Testis (tissue), 3 donors: ENCODE results near the gene SH2D3C. TPM values are rescaled to one million over a fixed set of nuclear protein-coding genes. Genes with fewer than 3 reads are reported as not detected.

ENCODE experiments used
- DNase-seq: peaks from one replicate; pipeline ENCODE4 v3.0.0-alpha.2; 2019
- H3K27ac ChIP-seq, 2 donors: fragments of 200-600 bp; sonication (generic); one replicate each; pipeline ENCODE4 v1.5.1; 2019
- H3K27me3 ChIP-seq: fragments of 200-600 bp; sonication (generic); one replicate; pipeline ENCODE4 v1.5.1; 2019
- H3K36me3 ChIP-seq: fragments of 200-600 bp; sonication (generic); one replicate; pipeline ENCODE4 v1.5.1; 2017; ENCODE audit warnings: low read depth; ENCODE audit errors: missing control alignments
- H3K4me1 ChIP-seq: fragments of 200-600 bp; sonication (generic); one replicate; pipeline ENCODE4 v1.5.1; 2019
- H3K4me3 ChIP-seq, 2 donors: fragments of 200-600 bp; sonication (generic); one replicate each; pipeline ENCODE4 v1.5.1; 2017 to 2019
- H3K9me3 ChIP-seq: fragments of 200-600 bp; sonication (generic); one replicate; pipeline ENCODE4 v1.5.1; 2017
- POLR2A ChIP-seq: fragments of 450-650 bp; IDR thresholded peaks from one replicate; pipeline ENCODE4 v1.6.1; 2017; ENCODE audit warnings: antibody characterized with exemption, mild to moderate bottlenecking, moderate library complexity
- WGBS, 2 donors: methylation state at CpG; one replicate each; pipeline ENCODE4 v1.1.5; 2018; 5-methylcytosine and 5-hydroxymethylcytosine counted together
- intact Hi-C: fragments of 100-400 bp; cut with DNase I; formaldehyde crosslinking; loops from one replicate; pipeline ENCODE4 v1.15.1; 2023; ENCODE audit warnings: low total_unique reads
- polyA plus RNA-seq: library from polyadenylated mRNA; stranded (reverse); fragments of 350-450 nt; fragmentation: Illumina TruSeq; extraction: RNeasy Lipid Tissue Mini Kit (QIAGEN cat#74804); gene quantifications from one replicate; pipeline ENCODE4 v1.2.3, GENCODE V29; 2014; ENCODE audit warnings: low read depth, low replicate concordance; ENCODE audit not compliant: insufficient read depth
- total RNA-seq, 2 donors: library from RNA; depleted of rRNA; stranded (reverse); fragments of >200 nt; gene quantifications; one replicate each; pipeline ENCODE4 v1.2.3, GENCODE V29; 2016
- TF ChIP-seq, protein P1 (sequence below), 3 experiments: fragments of 450-650 bp in 2 of 3; fragments of 200-600 bp in 1 of 3; sonication (generic) in 1 of 3; IDR thresholded peaks; one replicate each; pipeline ENCODE4 v1.5.1; 2016 to 2019; ENCODE audit warnings: antibody characterized with exemption in 3 of 3, mild to moderate bottlenecking in 2 of 3, moderate library complexity in 1 of 3

The SH2D3C gene
- total and polyA plus RNA-seq, 3 donors from 2014 or later: 6.6 to 9.6 (median 8.8) TPM

DNA sequence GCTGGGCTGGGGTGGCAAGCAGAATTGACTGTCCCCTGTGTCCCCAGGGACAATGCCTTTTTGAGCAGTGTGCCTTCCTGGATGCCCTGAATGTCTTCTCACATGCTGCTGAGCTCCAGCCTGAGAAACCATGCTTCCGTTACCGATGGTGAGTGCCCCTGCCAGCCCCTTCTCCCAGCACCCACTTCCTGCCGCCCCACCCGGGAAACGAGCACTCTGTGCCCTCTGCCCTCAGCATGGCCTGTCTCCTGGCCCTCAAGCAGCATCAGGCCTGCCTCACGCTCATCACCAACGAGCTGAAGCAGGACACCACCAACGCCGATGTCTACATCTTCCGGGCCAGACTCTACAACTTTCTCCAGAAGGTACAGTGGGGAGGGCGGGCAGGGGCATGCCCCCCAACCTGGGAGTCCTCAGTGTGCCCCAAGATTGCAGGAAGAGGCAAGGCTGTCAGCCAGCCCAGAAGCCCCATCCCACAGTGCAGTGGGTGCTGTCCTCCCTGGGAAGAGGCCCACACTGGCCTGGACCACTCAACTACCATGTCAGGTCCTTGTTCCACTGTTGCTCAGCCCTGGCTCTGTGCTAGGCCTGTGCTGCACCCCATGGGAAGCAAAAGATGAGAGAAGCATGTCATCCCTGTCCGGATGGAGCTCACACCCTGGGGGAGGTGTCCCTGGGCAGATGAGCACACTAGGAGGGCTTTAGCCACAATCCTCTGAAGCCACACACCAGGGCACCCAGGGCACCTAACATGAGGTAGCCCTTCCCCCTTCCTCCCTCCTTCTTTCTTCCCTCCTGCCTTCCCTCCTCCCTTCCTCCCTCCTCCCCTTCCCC lies 58.2 kb downstream of the SH2D3C start:
- no peak overlapping the region for H3K27ac ChIP-seq
- H3K4me1 ChIP-seq: peaks cover 25% of the 10 kb centered on the region
- no peak for DNase-seq
- TF ChIP-seq POLR2A: no peak
- TF ChIP-seq, protein P1, sequence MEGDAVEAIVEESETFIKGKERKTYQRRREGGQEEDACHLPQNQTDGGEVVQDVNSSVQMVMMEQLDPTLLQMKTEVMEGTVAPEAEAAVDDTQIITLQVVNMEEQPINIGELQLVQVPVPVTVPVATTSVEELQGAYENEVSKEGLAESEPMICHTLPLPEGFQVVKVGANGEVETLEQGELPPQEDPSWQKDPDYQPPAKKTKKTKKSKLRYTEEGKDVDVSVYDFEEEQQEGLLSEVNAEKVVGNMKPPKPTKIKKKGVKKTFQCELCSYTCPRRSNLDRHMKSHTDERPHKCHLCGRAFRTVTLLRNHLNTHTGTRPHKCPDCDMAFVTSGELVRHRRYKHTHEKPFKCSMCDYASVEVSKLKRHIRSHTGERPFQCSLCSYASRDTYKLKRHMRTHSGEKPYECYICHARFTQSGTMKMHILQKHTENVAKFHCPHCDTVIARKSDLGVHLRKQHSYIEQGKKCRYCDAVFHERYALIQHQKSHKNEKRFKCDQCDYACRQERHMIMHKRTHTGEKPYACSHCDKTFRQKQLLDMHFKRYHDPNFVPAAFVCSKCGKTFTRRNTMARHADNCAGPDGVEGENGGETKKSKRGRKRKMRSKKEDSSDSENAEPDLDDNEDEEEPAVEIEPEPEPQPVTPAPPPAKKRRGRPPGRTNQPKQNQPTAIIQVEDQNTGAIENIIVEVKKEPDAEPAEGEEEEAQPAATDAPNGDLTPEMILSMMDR (IDR thresholded peaks at IDR 0.05): no peak
- H3K27me3 ChIP-seq: no peaks in the 10 kb centered on the region
- no peaks in the 10 kb centered on the region for H3K9me3 ChIP-seq
- intact Hi-C loops: no loop called here
- H3K36me3 ChIP-seq: no peaks in the 10 kb centered on the region
- H3K4me3 ChIP-seq: no peak overlapping the region
- 86 to 99% methylated on average over 8 to 12 of the region's 12 CpGs for WGBS, 2 donors

DNA sequence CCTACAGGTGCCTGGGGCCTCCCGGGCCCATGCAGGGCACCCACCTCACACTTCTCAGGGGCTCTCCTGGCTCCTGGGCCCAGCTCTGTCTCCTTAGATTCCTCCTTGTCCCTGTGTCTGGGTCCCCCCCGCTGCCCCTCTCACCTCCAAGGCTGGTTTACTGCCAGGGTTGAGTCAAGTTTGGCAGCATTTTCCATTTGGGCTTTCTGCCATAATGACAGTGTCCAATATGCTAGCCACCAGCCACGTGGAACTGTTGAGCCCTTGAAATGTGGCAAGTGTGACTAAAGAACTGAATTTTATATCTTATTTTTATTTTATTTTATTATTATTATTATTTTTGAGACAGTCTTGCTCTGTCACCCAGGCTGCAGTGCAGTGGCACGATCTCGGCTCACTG lies 60.7 kb downstream of the SH2D3C start:
- Histone ChIP-seq H3K4me1 (peaks cover 14% of the 10 kb centered on the region), H3K4me3 (no peak overlapping the region), H3K9me3 (no peaks in the 10 kb centered on the region), H3K36me3 (no peaks in the 10 kb centered on the region), H3K27ac (no peak overlapping the region), H3K27me3 (no peaks in the 10 kb centered on the region)
- intact Hi-C loops: no loop called here
- TF ChIP-seq, protein P1 (IDR thresholded peaks at IDR 0.05): no peak
- TF ChIP-seq POLR2A: no peak
- WGBS, 2 donors: 81 to 87% methylated on average over 5 of the region's 5 CpGs
- DNase-seq: no peak

DNA sequence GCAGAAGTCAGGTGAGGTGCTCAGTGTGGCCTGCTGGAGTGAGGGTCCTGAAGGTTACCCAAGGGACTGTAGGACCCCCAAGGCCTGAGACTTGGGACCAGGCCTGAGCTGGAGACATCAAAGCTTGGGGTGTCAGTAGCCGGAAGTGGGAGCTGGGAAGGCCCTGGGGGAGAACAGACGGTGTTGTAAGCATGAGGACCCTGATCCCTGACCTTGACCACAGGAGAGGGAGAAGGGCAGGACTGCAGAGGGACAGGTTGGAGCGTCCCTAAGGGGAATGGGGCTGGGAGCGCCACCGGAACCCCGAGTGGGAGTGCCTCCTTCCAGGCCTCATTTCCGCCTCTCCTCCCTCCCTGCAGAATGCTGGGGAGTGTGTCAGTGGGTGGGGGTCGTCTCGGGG lies 62.1 kb downstream of the SH2D3C start:
- TF ChIP-seq POLR2A: no peak
- TF ChIP-seq, protein P1 (IDR thresholded peaks at IDR 0.05): no peak
- intact Hi-C loops: no loop called here
- H3K27me3 ChIP-seq: no peaks in the 10 kb centered on the region
- DNase-seq: no peak
- no peaks in the 10 kb centered on the region for H3K9me3 ChIP-seq
- 28 to 53% methylated on average over 7 to 9 of the region's 9 CpGs for WGBS, 2 donors
- H3K4me3 ChIP-seq: peak overlapping the region; percentile 67 to 71
- H3K4me1 ChIP-seq: peaks cover 20% of the 10 kb centered on the region
- H3K36me3 ChIP-seq: no peaks in the 10 kb centered on the region
- H3K27ac ChIP-seq: peak overlapping the region; percentile 46 to 77

DNA sequence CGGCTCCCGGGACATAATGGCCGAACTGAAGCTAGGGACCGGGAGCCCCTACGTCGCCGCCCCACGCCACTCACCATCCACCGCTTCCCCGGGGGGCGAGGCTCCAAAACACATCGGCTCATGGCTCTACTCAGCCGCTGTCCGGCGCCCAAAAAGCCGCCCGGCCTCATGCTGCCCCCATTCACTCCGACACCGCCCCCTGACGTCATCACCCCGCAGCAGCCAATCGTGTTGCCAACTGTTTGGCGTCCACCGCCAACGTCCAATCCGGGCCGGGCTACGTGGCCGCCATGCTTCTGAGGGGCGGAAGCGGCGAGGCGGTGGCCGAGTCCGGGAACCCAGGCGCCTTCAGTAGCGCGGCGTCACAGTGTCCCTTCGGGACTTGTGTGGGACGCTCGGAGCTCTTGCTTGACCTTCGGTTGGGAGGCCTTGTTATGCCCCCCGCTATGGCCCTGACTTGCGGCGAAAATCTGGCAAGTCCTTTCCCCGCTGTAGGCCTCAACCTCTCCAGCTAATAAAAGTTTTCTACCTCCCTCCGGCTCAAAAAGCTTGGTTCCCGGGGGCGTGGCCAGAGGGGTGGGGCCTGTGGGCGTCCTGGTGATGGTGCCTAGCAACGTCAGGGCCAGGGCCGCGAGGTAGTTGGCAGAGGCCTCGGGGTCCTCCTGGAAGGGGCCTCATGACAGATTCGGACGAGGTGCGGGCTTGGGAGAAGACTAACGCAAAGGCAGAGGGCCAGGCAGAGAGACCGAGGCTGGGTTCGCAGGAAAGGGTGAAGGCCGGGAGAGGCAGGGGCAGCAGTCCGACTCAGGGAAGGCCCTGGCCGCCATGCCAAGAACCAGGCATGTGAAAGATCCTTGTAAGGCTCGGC lies 62.8 kb downstream of the SH2D3C start, which contains the start of the genes PTRH1 and TTC16:
PTRH1 (minus strand) TSS at position 194 of the 868 bp plus-strand sequence; CDS start at position 170, 24 bp downstream.
TTC16 (plus strand) TSS at position 610 of the 868 bp plus-strand sequence; CDS start at position 677, 67 bp downstream.
- Histone ChIP-seq H3K4me1 (peaks cover 27% of the 10 kb centered on the region), H3K36me3 (no peaks in the 10 kb centered on the region), H3K9me3 (no peaks in the 10 kb centered on the region), H3K4me3 (peak within 1 kb of the TSS; percentile 67 to 71), H3K27ac (peak within 1 kb of the TSS; percentile 46 to 77), H3K27me3 (no peaks in the 10 kb centered on the region)
- intact Hi-C loops: no loop called here
- DNase-seq: peak; percentile 98
- WGBS, 2 donors: 1 to 2% methylated on average over 27 to 65 of the region's 65 CpGs
- TF ChIP-seq, protein P1 (IDR thresholded peaks at IDR 0.05): no peak
- no peak for TF ChIP-seq POLR2A
